Colon (tissue), 2 donors: ENCODE measurements around the gene LHFPL4.

Experiments used
- FAIRE-seq: peaks from 2 replicates; lab custom pipeline; 2012; peaks lifted over from hg19 to GRCh38; lab: Jason Lieb, UNC
- donor health status: control.
- donor health status: control.

Gene LHFPL4

GRCh38 chr3:9473496-9474065 is 80.0 kb downstream of the LHFPL4 start:
- no peak for FAIRE-seq

- FAIRE-seq = no peak
Observed at GRCh38 chr3:9469986-9470385, 83.6 kb downstream of the LHFPL4 start.

GRCh38 chr3:9468460-9468859 is 85.2 kb downstream of the LHFPL4 start:
- FAIRE-seq = no peak

- FAIRE-seq = no peak
Observed at GRCh38 chr3:9467451-9467850, 86.2 kb downstream of the LHFPL4 start.

DNA sequence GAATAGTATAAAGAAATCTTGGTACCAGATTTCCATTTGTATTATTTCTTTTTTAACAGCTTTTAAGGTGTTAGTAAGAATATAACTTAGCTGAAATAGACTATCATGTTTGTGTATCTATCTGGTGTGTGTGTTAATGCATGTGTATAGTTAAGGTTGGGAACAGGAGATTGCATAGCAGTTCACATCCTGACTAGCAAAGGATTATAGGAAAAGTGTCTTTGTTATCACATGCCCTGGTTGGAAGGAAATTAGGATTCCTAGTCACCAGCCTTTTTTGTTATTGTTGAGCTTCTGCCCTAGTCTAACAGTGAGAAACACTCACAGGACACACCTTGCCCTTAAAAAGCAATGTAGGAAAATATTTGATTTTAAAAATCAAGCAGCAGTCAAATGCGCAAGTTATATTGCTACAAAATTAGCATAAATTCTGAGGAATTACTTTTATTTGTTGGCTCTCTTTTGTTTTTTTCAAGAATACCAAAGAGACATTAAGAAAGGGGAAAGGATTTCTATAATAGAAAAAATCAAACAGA is 98.0 kb downstream of the LHFPL4 start:
- no peak for FAIRE-seq

- peak; percentile 65 for FAIRE-seq
Observed at GRCh38 chr3:9452417-9452816, 101.2 kb downstream of the LHFPL4 start.

GRCh38 chr3:9450991-9451390 is 102.6 kb downstream of the LHFPL4 start:
- FAIRE-seq = no peak

- no peak for FAIRE-seq
Observed at GRCh38 chr3:9450126-9450525, 103.5 kb downstream of the LHFPL4 start.

GRCh38 chr3:9448643-9449042 is 105.0 kb downstream of the LHFPL4 start:
- FAIRE-seq = no peak
